ENCODE results near the gene LINS1.
"Not testable (repeated sequence)": the region's sequence is repeated elsewhere in the genome, so short reads cannot be mapped to it uniquely, and the experiment has no call there.

LINS1 gene

DNA sequence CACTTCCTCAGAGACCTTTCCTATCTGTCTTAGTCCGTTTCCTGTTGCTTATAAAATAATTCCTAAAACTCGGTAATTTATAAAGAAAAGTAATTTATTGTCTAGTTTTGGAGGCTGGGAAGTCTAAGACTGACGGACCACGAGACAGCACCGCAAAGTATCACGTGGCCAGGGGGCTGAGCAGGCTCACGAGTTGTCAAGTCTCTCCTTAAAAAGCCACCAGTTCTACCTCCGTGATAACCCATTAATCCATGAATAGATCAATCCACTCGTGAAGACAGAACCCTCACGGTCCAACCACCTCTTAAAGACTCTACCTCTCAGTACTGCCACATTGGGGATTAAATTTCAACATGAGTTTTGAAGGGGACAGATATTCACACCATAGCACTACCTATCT is 821 bp downstream of the LINS1 start:
- DNase-seq (ENCODE audit: low spot score), result no peak

DNA sequence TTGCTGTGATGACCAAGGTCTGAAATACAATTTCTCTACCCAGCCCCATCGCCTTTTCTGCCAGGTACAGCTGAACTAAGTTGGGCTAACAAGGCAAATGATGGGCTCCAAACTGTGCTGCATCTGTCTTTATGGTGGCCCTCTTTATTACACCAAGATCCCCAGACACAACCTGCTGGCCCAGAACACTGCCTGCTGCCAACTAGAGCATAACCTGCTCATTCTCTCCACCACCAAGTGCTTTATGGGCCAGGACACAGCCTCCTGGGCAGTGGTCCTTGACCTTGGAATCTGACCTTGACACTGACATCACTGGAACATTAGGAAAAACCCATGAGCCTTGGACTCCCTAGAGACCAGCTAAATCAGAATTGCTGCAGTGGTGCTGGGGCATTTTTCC is 3.3 kb downstream of the LINS1 start:
- no peak for DNase-seq (ENCODE audit: low spot score)

GRCh38 chr15:100597862-100598261 is 4.1 kb downstream of the LINS1 start:
- no peak for DNase-seq (ENCODE audit: low spot score)

- DNase-seq (ENCODE audit: low spot score), result no peak
These were observed 5.2 kb downstream of the LINS1 start for GRCh38 chr15:100596792-100597191.

DNA sequence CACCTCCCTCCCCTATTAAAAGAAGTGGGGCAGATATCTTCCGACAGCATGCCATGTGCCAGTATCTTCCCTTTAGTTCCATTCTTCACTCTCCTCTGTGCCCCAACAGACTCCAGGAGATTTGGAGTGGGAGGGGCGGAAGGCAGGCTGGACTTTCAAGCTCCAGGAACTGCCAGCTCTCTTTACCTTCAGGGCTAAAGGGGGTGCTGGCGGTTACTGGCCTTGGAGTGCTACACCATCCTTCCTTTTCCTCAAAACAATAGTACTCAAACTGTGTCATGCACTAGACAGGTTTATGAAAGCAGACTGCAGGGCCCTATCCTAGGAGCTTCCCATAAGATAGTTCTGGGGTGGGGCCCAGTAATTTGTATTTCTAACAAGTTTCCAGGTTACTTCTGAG is 6.0 kb downstream of the LINS1 start:
- no peak for DNase-seq (ENCODE audit: low spot score)

DNA sequence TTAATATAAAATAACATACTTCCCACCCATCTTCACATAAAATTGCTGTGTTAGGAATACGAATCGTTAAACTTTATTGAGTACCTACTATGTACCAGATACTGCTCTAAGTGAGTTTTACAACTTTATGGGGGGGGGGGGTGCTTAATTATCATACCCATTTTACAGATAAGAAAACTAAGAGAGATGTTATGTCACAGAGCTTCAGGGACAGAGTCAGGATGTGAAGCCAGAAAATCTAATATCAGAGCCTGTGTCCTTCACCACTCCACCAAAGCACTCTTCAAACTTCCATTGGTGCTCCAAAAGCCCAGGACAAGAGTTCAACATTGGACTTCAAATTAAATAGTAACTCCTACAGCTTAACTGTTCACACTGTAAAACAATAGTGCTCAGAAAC is 8.6 kb downstream of the LINS1 start:
- no peak for DNase-seq (ENCODE audit: low spot score)

DNA sequence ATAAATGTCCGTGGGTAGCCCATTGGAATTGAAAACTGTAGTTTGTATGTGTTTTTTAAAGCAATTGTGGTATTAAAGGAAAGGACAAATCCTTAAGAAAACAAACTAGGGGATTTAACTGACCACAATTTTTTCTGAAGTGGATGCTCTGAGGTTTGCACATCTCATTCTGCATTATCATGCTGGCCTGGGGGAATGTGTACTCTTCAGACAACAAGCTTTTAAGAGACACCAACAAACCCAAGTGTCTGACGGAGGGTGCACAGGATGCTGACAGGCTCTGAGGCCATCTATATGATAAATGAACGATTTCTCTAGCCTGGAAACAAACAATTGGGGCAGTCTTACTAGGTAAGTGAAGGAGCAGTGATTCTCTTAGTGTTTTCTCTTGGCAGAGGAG is 9.1 kb downstream of the LINS1 start:
- DNase-seq (ENCODE audit: low spot score), result no peak

- no peak for DNase-seq (ENCODE audit: low spot score)
These were observed 10.1 kb downstream of the LINS1 start for GRCh38 chr15:100591835-100592234.

GRCh38 chr15:100591163-100591562 is 10.8 kb downstream of the LINS1 start:
- not testable (repeated sequence) for DNase-seq (ENCODE audit: low spot score)

DNA sequence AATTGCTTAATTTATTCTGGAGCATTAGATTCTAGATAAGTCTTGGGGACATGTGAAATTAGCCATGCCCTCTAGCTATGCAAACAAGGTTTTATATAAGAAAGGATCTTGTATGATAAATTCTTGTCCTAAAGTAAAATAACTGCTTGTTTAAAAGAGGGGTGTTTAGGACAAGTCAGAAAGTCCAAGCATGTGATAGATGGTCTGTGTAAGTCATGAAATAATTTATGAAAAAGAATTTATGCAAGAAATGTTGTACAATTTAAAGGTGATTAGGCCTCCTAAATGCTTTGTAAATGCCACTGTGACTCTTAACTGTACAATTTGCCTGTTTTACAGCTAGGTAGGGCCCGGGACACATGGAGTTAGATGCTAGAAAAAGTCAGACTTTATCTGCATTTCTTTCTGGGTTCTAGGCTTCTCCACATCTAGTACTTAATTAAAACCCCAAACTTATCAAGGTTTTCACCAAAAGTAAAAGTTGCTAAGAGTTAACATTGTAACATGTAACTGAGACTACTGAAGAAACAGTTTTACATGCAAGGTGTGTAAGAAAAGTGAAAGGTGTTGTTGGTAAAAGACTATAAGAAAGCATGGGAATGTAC is 13.2 kb downstream of the LINS1 start:
- no peak for DNase-seq (ENCODE audit: low spot score)

GRCh38 chr15:100580414-100580813 is 21.6 kb downstream of the LINS1 start:
- no peak for DNase-seq (ENCODE audit: low spot score)

DNA sequence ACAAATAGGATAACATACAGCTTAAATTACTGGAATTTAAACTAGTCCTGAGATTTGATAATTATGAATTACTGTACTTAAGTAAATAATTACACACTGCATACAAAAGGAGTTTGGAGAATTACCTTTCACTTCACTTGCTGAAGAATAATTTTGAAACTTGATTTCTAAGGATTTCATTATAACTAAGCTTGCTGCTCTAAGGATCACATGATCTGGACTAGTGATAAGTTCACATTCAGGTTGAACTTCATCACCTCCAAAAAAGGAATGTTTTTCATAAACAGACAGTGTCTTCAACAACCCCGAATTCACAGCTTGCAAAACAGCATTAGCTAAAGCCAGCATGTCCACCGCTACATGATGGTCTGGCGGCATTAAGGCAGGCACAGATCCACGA is 28.5 kb downstream of the LINS1 start:
- DNase-seq (ENCODE audit: low spot score), result no peak

- no peak for DNase-seq (ENCODE audit: low spot score)
These were observed 29.5 kb downstream of the LINS1 start for GRCh38 chr15:100572362-100572983.

- DNase-seq (ENCODE audit: low spot score), result no peak
These were observed 30.3 kb downstream of the LINS1 start for GRCh38 chr15:100571592-100572167.

GRCh38 chr15:100570735-100571313 is 31.2 kb downstream of the LINS1 start:
- no peak for DNase-seq (ENCODE audit: low spot score)

GRCh38 chr15:100570275-100570674 is 31.7 kb downstream of the LINS1 start:
- no peak for DNase-seq (ENCODE audit: low spot score)

DNA sequence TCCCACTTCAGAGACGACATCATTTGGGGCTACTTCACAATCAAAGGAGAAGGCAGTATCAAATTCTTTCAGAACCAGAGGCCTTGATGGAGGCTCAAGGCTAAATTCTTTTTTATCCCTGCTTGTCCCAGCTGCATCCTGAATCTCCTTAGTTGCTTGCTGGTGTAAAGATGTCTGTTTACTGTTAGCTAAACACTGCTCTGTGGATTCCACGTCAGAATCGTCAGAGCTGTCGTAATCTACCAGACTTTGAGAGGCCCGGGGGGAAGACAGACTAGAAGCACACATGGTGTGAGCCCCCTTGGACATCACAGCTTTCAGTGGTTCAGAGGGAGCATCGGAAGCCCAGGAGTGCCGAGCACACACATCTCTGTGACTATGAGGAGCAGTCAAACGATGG is 32.6 kb downstream of the LINS1 start:
- no peak for DNase-seq (ENCODE audit: low spot score)

DNA sequence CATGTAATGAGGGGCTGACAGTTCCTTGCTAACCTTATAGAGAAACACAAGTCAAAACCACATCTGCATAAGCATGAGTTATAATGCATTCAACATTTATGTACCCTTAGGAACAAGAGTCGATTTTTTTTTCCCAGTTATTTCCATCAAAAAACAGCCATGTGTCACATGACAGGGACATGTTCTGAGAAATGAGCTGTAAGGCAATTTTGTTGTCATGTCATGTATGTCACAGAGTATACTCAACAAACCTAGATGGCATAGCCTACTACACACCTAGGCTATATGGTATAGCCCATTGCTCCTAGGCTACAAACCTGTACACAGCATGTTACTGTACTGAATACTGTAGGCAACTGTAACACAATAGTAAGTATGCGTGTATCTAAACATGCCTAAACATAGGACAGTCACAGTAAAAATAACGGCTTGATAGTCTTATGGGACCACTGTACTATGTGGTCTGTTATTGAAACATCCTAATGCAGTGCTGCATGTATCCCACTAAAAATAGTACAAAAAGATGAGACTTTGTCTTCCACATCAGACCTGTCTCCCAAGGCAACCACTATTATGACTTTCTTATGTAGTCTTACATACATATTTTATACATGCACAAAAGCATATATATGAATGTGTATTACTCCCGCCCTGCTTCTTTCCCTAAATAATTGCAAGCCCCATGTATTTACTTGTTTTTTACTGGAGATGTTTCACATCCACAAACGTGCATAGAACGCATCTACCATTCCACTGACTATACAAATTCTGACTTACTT is 34.9 kb downstream of the LINS1 start:
- DNase-seq (ENCODE audit: low spot score), result no peak

GRCh38 chr15:100565591-100565990 is 36.4 kb downstream of the LINS1 start:
- no peak for DNase-seq (ENCODE audit: low spot score)

- no peak for DNase-seq (ENCODE audit: low spot score)
These were observed 41.7 kb downstream of the LINS1 start for GRCh38 chr15:100560323-100560722.

GRCh38 chr15:100559330-100559729 is 42.7 kb downstream of the LINS1 start:
- DNase-seq (ENCODE audit: low spot score), result no peak

- DNase-seq (ENCODE audit: low spot score), result no peak
These were observed 43.2 kb downstream of the LINS1 start for GRCh38 chr15:100558771-100559254.

DNA sequence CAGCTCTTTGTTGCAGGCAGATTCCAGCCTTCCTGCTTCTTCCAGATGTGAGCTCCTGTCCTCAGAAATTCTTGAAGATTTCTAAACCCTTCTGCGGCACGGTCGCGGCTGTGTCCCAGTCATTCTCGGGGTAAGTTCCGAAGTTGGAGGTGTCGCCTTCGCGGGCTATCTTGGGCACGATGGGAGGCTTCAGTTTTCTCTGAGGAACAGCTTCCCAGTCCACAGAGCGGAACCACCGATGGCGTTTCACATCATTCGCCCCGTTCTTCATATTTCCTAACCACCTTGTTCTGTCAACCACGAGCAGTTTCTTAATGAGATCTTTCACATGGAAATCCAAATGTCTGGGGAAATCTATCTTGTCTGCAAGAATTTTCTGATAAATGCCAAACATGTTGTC is 48.5 kb downstream of the LINS1 start:
- no peak for DNase-seq (ENCODE audit: low spot score)
